ENCODE results near the gene EPC2. TPM values are rescaled to one million over a fixed set of nuclear protein-coding genes. Genes with fewer than 3 reads are reported as not detected.
A peak's percentile ranks its signal among the peaks of the same experiment; 100 is the strongest.

The EPC2 gene
- total RNA-seq = 10 to 100 TPM; 42.7 to 43.6 TPM
- 10 to 100 TPM; 11.1 to 12.4 TPM for polyA plus RNA-seq
- long read RNA-seq, donor 1, partial matches to known transcripts = 1 of 6 reads
- long read RNA-seq, donor 1, other reads (novel, unspliced or antisense) = 4 of 6 reads
- long read RNA-seq, donor 2, partial matches to known transcripts = 3 of 8 reads
- long read RNA-seq, donor 2, other reads (novel, unspliced or antisense) = 4 of 8 reads

GRCh38 chr2:148643998-148644882 lies at the start of gene EPC2:
EPC2 (plus strand) TSS chr2:148644751; CDS start chr2:148645018, 267 bp downstream.
- intact Hi-C loops (cut with DNase I) = loop anchor here in 1 of 2 donors (10.0 kb wide), 2 partner anchors 129 to 141 kb away; no protein-coding TSS in a partner anchor
- Histone ChIP-seq H3K27me3 (ENCODE audit: control insufficient read depth in 1 of 2, insufficient read depth in 2 of 2, low read length in 1 of 2) (no peaks in the 10 kb centered on the region), H3K27ac (ENCODE audit: low read depth in 1 of 2, low read length in 2 of 2) (peak within 1 kb of the TSS; percentile 92 to 99), H3K9me3 (ENCODE audit: control insufficient read depth, low read length) (no peaks in the 10 kb centered on the region), H3K36me3 (ENCODE audit: control insufficient read depth in 1 of 2, insufficient read depth in 2 of 2, low read length in 1 of 2) (no peaks in the 10 kb centered on the region), H3K4me3 (ENCODE audit: low read length in 2 of 2) (peak within 1 kb of the TSS; percentile 77 to 99), H3K4me1 (ENCODE audit: control insufficient read depth in 1 of 2, insufficient read depth in 2 of 2, low read length in 2 of 2) (peaks cover 0 to 4% of the 10 kb centered on the region in 2 donors)
- ATAC-seq (ENCODE audit: low FRiP score) (peak; percentile 94), DNase-seq (peak; percentile 93 to 96)
- 0 to 1% methylated on average over 55 to 94 of the region's 94 CpGs for WGBS, 2 donors

GRCh38 chr2:148596018-148596417 lies 48.5 kb upstream of the EPC2 start:
- ATAC-seq (ENCODE audit: low FRiP score) (no peak), DNase-seq (no peak)
- Histone ChIP-seq H3K36me3 (ENCODE audit: control insufficient read depth in 1 of 2, insufficient read depth in 2 of 2, low read length in 1 of 2) (no peaks in the 10 kb centered on the region), H3K4me3 (ENCODE audit: low read length in 2 of 2) (no peak overlapping the region), H3K9me3 (ENCODE audit: control insufficient read depth, low read length) (peaks cover 4% of the 10 kb centered on the region), H3K27ac (ENCODE audit: low read depth in 1 of 2, low read length in 2 of 2) (no peak overlapping the region), H3K4me1 (ENCODE audit: control insufficient read depth in 1 of 2, insufficient read depth in 2 of 2, low read length in 2 of 2) (no peaks in the 10 kb centered on the region), H3K27me3 (ENCODE audit: control insufficient read depth in 1 of 2, insufficient read depth in 2 of 2, low read length in 1 of 2) (no peaks in the 10 kb centered on the region)
- intact Hi-C loops (cut with DNase I) = no loop called here
- WGBS, 2 donors = 87 to 90% methylated on average over 4 of the region's 4 CpGs

GRCh38 chr2:148599109-148599991 lies 45.2 kb upstream of the EPC2 start:
- H3K27me3 ChIP-seq (ENCODE audit: control insufficient read depth in 1 of 2, insufficient read depth in 2 of 2, low read length in 1 of 2) = no peaks in the 10 kb centered on the region
- H3K36me3 ChIP-seq (ENCODE audit: control insufficient read depth in 1 of 2, insufficient read depth in 2 of 2, low read length in 1 of 2) = no peaks in the 10 kb centered on the region
- ATAC-seq (ENCODE audit: low FRiP score) = no peak
- H3K4me3 ChIP-seq (ENCODE audit: low read length in 2 of 2) = no peak overlapping the region
- intact Hi-C loops (cut with DNase I) = no loop called here
- peaks cover 0 to 4% of the 10 kb centered on the region in 2 donors for H3K4me1 ChIP-seq (ENCODE audit: control insufficient read depth in 1 of 2, insufficient read depth in 2 of 2, low read length in 2 of 2)
- peaks cover 4% of the 10 kb centered on the region for H3K9me3 ChIP-seq (ENCODE audit: control insufficient read depth, low read length)
- no peak for DNase-seq
- no peak overlapping the region for H3K27ac ChIP-seq (ENCODE audit: low read depth in 1 of 2, low read length in 2 of 2)
- 76 to 77% methylated on average over 4 of the region's 4 CpGs for WGBS, 2 donors

- no peak overlapping the region for H3K27ac ChIP-seq (ENCODE audit: low read depth in 1 of 2, low read length in 2 of 2)
- intact Hi-C loops (cut with DNase I) = no loop called here
- H3K9me3 ChIP-seq (ENCODE audit: control insufficient read depth, low read length) = peaks cover 4% of the 10 kb centered on the region
- DNase-seq = peak in 1 of 2 donors; percentile 43
- no peak overlapping the region for H3K4me3 ChIP-seq (ENCODE audit: low read length in 2 of 2)
- peaks cover 0 to 4% of the 10 kb centered on the region in 2 donors for H3K4me1 ChIP-seq (ENCODE audit: control insufficient read depth in 1 of 2, insufficient read depth in 2 of 2, low read length in 2 of 2)
- no peaks in the 10 kb centered on the region for H3K27me3 ChIP-seq (ENCODE audit: control insufficient read depth in 1 of 2, insufficient read depth in 2 of 2, low read length in 1 of 2)
- peak; percentile 70 for ATAC-seq (ENCODE audit: low FRiP score)
- WGBS, 2 donors = 42 to 52% methylated on average over 10 of the region's 10 CpGs
- no peaks in the 10 kb centered on the region for H3K36me3 ChIP-seq (ENCODE audit: control insufficient read depth in 1 of 2, insufficient read depth in 2 of 2, low read length in 1 of 2)
Observed at GRCh38 chr2:148602885-148603561, 41.5 kb upstream of the EPC2 start.

GRCh38 chr2:148603562-148603920 lies 41.0 kb upstream of the EPC2 start:
- Histone ChIP-seq H3K9me3 (ENCODE audit: control insufficient read depth, low read length) (peaks cover 4% of the 10 kb centered on the region), H3K36me3 (ENCODE audit: control insufficient read depth in 1 of 2, insufficient read depth in 2 of 2, low read length in 1 of 2) (no peaks in the 10 kb centered on the region), H3K4me3 (ENCODE audit: low read length in 2 of 2) (no peak overlapping the region), H3K27ac (ENCODE audit: low read depth in 1 of 2, low read length in 2 of 2) (no peak overlapping the region), H3K27me3 (ENCODE audit: control insufficient read depth in 1 of 2, insufficient read depth in 2 of 2, low read length in 1 of 2) (no peaks in the 10 kb centered on the region), H3K4me1 (ENCODE audit: control insufficient read depth in 1 of 2, insufficient read depth in 2 of 2, low read length in 2 of 2) (peaks cover 0 to 4% of the 10 kb centered on the region in 2 donors)
- WGBS, 2 donors = 81 to 83% methylated on average over 3 of the region's 3 CpGs
- ATAC-seq (ENCODE audit: low FRiP score) (no peak), DNase-seq (no peak)
- intact Hi-C loops (cut with DNase I) = no loop called here

GRCh38 chr2:148604927-148605326 lies 39.6 kb upstream of the EPC2 start:
- Histone ChIP-seq H3K36me3 (ENCODE audit: control insufficient read depth in 1 of 2, insufficient read depth in 2 of 2, low read length in 1 of 2) (no peaks in the 10 kb centered on the region), H3K4me3 (ENCODE audit: low read length in 2 of 2) (no peak overlapping the region), H3K27ac (ENCODE audit: low read depth in 1 of 2, low read length in 2 of 2) (no peak overlapping the region), H3K9me3 (ENCODE audit: control insufficient read depth, low read length) (peaks cover 4% of the 10 kb centered on the region), H3K27me3 (ENCODE audit: control insufficient read depth in 1 of 2, insufficient read depth in 2 of 2, low read length in 1 of 2) (no peaks in the 10 kb centered on the region), H3K4me1 (ENCODE audit: control insufficient read depth in 1 of 2, insufficient read depth in 2 of 2, low read length in 2 of 2) (peaks cover 0 to 6% of the 10 kb centered on the region in 2 donors)
- WGBS, 2 donors = 93 to 94% methylated on average over 7 of the region's 7 CpGs
- ATAC-seq (ENCODE audit: low FRiP score) (no peak), DNase-seq (no peak)
- intact Hi-C loops (cut with DNase I) = no loop called here

GRCh38 chr2:148607566-148607965 lies 37.0 kb upstream of the EPC2 start:
- no peaks in the 10 kb centered on the region for H3K36me3 ChIP-seq (ENCODE audit: control insufficient read depth in 1 of 2, insufficient read depth in 2 of 2, low read length in 1 of 2)
- no peak for ATAC-seq (ENCODE audit: low FRiP score)
- no peak overlapping the region for H3K27ac ChIP-seq (ENCODE audit: low read depth in 1 of 2, low read length in 2 of 2)
- peaks cover 0 to 6% of the 10 kb centered on the region in 2 donors for H3K4me1 ChIP-seq (ENCODE audit: control insufficient read depth in 1 of 2, insufficient read depth in 2 of 2, low read length in 2 of 2)
- DNase-seq = no peak
- H3K27me3 ChIP-seq (ENCODE audit: control insufficient read depth in 1 of 2, insufficient read depth in 2 of 2, low read length in 1 of 2) = no peaks in the 10 kb centered on the region
- 91 to 93% methylated on average over 4 of the region's 4 CpGs for WGBS, 2 donors
- no peaks in the 10 kb centered on the region for H3K9me3 ChIP-seq (ENCODE audit: control insufficient read depth, low read length)
- intact Hi-C loops (cut with DNase I) = no loop called here
- H3K4me3 ChIP-seq (ENCODE audit: low read length in 2 of 2) = no peak overlapping the region
